A172 (cell line): ENCODE data around the gene PPM1H. TPM values are rescaled to one million over a fixed set of nuclear protein-coding genes. Genes with fewer than 3 reads are reported as not detected.
"Not testable (repeated sequence)": the region's sequence is repeated elsewhere in the genome, so short reads cannot be mapped to it uniquely, and the experiment has no call there.

ENCODE experiments used
- DNase-seq: peaks from one replicate; pipeline ENCODE4 v3.0.0-alpha.2; 2015; ENCODE audit warnings: low spot score
- total RNA-seq: library from RNA; depleted of rRNA; stranded (reverse); fragments of >200 nt; shearing (Covaris generic); gene quantifications from 2 replicates; pipeline ENCODE4 v1.2.3, GENCODE V29; 2014

The PPM1H gene
- total RNA-seq, 1 experiment from 2014 or later = 9.2 TPM

GRCh38 chr12:62767496-62767895 lies 167.5 kb downstream of the PPM1H start:
- DNase-seq = peak; percentile 67

GRCh38 chr12:62766496-62766895 lies 168.5 kb downstream of the PPM1H start:
- no peak for DNase-seq

DNA sequence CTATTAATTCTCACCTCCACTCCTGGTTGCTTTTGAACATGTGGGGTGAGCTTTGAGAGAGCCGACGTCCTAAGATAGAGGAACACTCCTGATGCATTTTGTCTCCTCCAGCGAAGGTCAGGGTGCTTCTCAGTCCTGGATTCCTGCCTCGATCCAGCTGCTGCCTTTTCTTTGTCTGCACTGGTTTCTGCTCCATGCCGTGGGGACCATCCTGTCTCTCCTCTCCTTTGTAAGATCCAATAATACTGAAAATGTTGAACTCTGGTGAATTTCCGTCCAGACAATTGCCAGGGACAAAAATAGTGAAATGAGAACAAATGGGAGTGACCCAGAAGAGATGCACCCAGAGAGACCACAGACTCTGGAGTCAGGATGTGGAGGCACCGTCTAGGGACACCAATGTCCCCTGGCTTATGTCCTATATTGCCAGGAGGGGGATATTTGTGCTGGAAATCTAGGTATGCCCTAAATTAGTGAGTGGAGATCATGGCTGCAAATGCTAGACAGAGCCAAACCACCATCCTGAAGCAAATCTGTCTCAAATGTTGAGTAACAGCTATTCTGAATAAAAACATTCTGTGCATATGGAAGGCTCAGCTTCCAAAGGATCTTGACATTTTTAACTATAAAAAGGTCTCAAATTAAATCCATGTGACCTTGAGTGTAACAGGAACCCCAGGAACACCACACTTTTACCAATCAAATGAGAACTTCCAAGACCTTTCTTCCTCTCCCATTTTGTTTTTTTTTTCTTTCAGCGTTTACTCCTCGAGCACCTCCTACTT lies 170.9 kb downstream of the PPM1H start:
- no peak for DNase-seq

DNA sequence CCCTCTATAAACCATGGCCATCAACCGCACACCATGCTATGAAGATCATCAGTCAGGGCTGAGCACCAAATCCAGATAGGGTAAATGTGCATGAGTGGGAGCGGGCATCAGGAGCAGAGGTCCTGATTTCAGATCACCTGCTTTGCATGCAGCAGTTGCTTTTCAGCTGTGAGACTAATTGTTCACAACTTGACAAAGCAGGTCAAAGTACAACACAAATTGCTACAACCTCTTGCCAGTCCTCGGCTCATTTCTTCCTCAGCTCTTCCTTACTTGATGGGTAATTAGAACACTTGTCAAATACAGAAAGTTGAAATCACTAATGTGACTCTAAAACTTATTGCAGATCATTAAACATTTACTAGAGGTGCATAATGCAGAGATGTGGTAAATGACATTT lies 171.6 kb downstream of the PPM1H start:
- DNase-seq = no peak

DNA sequence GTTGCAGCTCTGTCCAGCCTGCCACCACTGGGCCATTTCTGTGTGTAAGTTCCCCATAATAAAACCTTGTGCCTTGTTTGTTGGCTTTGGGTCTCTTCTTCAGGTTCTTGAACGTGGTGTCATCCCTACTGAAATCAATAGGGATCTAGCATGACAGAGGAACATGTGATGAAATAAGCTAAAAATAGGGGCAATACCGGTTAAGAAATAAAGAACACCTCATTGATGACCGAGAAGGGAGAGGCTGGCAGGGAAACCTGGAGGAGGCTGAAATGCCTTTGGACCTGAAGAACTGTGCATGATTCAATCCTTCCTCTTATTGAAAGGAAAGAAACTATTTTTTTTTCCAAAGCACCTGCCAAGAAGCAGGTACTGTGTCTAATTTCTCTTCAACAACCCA lies 172.3 kb downstream of the PPM1H start:
- DNase-seq = no peak

DNA sequence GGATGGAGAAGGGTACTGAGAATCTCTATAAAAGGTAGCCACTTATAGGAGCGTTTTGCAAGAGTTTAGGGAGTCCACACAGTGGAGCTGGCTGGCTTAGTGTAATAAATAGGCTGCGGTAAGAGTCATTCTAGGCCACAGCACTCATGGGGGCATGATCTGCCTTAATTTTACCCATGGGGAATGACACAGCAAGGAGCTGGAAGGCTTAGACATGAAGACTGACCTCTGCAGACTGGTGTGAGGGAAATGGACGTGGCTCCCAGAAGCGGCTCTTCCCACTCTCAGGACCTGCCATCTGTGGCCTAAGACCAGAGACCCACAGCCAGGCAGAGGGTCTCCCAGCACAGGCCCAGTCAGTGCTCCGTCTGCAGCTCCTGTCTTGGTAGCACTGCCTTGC lies 173.3 kb downstream of the PPM1H start:
- no peak for DNase-seq

- DNase-seq = peak; percentile 38
Measured at GRCh38 chr12:62760779-62761178, 174.2 kb downstream of the PPM1H start.

DNA sequence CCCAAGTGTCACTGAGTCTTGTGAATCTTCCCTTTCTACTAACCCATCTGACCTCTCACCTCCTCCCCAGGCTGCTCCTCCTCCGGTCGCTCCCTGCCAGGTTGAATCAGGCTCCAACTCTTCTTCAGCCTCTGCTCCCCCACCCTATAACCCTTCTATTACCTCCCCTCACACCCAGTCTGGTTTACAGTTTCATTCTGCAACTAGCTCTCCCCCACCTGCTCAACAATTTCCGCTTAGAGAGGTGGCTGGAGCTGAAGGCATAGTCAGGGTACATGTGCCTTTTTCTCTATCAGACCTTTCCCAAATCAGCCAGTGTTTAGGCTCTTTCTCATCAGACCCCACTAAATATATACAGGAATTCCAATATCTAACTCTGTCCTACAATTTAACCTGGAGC lies 174.6 kb downstream of the PPM1H start:
- DNase-seq = not testable (repeated sequence)

- no peak for DNase-seq
Measured at GRCh38 chr12:62758216-62758615, 176.7 kb downstream of the PPM1H start.

DNA sequence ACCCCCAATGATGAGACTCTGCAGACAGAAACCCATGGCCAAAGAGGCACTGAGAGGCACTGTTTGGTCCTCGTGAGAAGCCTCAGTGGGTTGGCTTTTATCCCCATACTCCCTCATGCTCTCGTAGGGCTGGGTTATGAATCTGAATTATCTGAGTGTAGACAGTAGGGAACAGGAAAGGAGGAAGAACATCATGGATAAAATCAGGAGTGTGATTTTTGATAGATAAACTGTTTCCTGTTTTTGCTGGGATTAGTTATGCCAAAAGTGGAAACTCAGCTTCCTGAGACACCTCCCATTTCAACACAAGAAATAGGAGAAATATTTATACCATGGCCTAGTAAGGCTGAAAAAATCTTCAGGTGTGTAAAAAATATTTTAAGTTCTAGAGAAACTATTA lies 177.9 kb downstream of the PPM1H start:
- no peak for DNase-seq

- no peak for DNase-seq
Measured at GRCh38 chr12:62754706-62755105, 180.2 kb downstream of the PPM1H start.

- DNase-seq = no peak
Measured at GRCh38 chr12:62751810-62752155, 183.2 kb downstream of the PPM1H start.

- DNase-seq = no peak
Measured at GRCh38 chr12:62750941-62751809, 183.8 kb downstream of the PPM1H start.

- DNase-seq = no peak
Measured at GRCh38 chr12:62749586-62749985, 185.4 kb downstream of the PPM1H start.

DNA sequence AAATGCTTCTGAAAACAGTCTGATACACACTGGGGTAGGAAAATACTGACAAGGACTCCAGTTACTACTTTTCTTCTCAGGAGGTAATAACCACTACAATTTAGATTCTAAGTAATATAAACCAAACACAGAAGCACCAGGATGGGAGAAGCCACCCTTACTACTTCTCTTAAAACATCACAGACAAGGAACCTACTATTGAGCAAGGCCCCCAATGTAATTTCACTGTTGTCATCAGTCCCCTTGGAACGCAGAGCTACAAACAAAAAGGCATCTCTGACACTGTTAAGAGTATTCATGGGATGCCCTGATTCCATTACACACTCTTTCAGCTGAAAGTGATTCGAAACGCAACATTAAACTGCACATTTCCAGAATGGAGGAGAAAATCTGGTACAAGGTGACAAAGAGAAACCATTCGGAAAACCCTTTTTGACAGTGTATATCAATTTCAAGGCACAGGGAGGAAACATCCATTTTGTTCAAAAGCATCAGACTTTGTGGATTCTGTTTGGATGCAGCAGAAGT lies 185.9 kb downstream of the PPM1H start:
- no peak for DNase-seq

DNA sequence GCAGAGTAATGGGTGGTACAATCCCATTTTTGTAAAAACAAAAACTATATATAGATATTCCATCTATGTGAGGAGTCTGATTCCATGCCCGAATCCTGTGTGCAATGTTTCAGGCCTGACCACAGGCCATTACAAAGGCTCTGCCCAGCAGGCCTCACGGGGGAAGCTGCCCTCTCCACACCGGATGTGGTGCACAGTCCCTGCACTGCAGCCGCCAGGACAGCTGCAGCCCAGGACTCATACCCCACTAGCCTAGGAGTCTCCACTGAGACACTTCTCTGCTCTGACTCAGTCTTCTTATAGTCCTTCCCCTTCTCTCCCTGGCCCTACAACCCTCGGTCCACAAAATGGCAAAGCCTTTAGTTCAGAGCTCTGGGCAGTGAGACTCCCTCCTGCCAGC lies 190.4 kb downstream of the PPM1H start:
- peak; percentile 56 for DNase-seq

- no peak for DNase-seq
Measured at GRCh38 chr12:62739266-62740015, 195.5 kb downstream of the PPM1H start.

DNA sequence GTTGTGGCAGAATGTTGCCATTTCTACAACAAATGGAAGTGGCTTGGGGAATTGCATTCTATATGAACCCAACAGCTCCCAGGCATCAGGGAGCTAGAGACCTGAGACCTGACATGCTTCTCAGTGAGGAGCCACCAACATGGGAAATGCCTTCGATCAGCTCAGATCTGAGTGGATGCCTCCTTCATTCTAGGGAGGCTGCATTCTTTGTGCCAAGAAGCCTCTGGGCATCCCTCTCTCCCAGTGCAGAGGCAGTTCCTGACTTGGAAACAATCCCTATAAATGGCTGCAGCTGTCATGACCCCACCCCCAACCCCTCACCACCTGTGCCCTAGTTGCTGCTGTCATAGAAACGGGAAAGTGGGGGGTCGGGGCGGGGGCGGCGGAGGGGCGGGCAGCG lies 196.3 kb downstream of the PPM1H start:
- no peak for DNase-seq

- no peak for DNase-seq
Measured at GRCh38 chr12:62738105-62738504, 196.8 kb downstream of the PPM1H start.

DNA sequence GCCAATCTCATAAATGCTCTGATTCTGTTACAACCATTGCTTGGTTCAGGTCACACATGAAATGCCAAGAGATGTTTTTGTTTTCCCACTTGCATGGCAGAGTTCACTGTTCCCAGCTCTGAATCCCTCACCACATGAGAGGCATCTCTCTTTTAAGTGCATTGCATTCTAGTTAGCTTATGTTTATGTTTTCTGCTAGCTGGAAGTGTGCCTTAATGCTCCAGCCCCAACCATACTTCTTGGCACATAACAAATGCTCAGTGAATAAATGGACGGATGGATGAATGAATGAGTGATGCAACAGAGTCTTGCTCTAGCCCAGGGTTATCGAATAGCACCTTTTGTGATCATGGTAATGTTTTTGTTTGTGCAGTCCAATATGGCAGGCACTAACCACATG lies 197.3 kb downstream of the PPM1H start:
- DNase-seq = no peak

- DNase-seq = no peak
Measured at GRCh38 chr12:62737188-62737587, 197.8 kb downstream of the PPM1H start.

DNA sequence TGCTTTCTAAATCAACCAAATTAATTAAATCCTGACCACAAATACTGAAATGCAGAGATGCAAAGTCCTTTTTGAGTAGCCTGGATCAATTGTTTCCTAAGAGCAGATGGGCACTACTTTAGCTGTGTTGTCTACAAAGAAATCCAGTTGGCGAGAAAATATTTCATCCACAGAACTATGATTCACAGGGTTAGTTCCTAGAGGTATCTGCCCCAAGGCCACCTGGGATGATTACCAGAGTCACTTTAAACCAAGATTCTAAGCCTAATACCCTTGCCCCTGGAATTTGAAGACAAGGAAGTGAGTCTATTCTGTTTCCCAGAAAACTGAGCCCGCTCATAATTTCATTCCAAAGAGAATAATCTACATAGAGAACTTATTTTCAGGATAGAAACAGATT lies 198.4 kb downstream of the PPM1H start:
- no peak for DNase-seq
